Vagina (tissue), 2 donors: ENCODE measurements around the gene ZFAND2A.

Source experiments
- POLR2A ChIP-seq, 2 donors: fragments of 450-650 bp; IDR thresholded peaks; one replicate each; pipeline ENCODE4 v1.6.1; 2017; ENCODE audit warnings: antibody characterized with exemption in 2 of 2, mild to moderate bottlenecking in 2 of 2, moderate library complexity in 2 of 2
- POLR2AphosphoS5 ChIP-seq, 2 donors: sonication (generic); formaldehyde crosslinking; IDR thresholded peaks; one replicate each; pipeline ENCODE4 v1.9.0; 2017; ENCODE audit warnings: antibody characterized with exemption in 2 of 2, mild to moderate bottlenecking in 2 of 2, low read depth in 1 of 2; ENCODE audit not compliant: insufficient read depth in 1 of 2
- TF ChIP-seq, protein P1 (sequence below), 3 experiments: fragments of 450-650 bp in 2 of 3; fragments of 200-600 bp in 1 of 3; sonication (generic) in 1 of 3; IDR thresholded peaks; one replicate each; pipeline ENCODE4 v1.5.1; 2017 to 2019; ENCODE audit warnings: antibody characterized with exemption in 3 of 3, mild to moderate bottlenecking in 2 of 3, moderate library complexity in 2 of 3

DNA sequence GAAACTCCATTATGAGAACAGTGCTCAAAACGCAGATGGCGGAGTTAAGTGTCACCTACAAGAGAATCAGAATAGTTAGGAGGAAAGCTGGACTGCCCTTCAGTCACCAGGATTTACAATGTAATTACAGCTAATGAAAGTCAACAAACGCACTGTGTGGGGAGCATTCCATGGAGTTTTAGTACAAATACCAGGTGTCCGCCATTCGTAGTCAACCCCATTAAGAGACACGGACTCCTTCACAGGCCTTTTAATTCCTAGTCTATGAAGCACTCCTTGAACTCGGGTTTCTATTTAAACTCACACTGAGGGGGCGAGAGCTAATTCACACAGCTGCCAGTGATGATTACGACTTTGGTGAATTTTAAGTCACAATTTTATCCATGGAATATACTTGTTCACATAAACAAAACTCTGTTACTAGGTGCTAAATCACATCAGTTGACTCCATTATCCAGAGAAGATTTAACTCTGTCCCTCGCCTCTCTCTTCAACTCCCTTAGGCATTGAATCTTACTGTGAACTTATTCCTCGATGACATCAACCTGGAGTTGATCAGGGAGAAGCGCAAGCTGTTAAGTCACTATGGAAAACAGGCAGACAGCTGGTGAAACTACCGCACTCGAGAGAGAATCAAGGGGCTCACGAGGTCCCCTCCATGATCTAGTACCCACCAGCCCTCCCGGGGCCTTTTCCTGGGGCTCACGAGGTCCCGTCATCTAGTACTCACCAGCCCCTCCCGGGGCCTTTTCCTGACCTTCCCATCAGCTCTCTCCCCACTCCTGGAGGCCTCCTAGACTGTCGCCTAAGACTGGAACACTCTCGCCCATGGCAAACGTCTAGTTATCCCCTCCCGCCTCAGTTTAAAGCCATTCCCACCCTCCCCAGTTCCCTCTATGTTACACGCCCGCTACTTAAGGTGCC, 1.5 kb downstream of the ZFAND2A start:
- TF ChIP-seq, protein P1, sequence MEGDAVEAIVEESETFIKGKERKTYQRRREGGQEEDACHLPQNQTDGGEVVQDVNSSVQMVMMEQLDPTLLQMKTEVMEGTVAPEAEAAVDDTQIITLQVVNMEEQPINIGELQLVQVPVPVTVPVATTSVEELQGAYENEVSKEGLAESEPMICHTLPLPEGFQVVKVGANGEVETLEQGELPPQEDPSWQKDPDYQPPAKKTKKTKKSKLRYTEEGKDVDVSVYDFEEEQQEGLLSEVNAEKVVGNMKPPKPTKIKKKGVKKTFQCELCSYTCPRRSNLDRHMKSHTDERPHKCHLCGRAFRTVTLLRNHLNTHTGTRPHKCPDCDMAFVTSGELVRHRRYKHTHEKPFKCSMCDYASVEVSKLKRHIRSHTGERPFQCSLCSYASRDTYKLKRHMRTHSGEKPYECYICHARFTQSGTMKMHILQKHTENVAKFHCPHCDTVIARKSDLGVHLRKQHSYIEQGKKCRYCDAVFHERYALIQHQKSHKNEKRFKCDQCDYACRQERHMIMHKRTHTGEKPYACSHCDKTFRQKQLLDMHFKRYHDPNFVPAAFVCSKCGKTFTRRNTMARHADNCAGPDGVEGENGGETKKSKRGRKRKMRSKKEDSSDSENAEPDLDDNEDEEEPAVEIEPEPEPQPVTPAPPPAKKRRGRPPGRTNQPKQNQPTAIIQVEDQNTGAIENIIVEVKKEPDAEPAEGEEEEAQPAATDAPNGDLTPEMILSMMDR (IDR thresholded peaks at IDR 0.05), result no peak
- no peak for TF ChIP-seq POLR2A (IDR thresholded peaks at IDR 0.05)
- TF ChIP-seq POLR2AphosphoS5 (IDR thresholded peaks at IDR 0.05; ENCODE audit: insufficient read depth in 1 of 2, low read depth in 1 of 2), result no peak
